ENCODE results near the gene PLLP.

Gene PLLP

DNA sequence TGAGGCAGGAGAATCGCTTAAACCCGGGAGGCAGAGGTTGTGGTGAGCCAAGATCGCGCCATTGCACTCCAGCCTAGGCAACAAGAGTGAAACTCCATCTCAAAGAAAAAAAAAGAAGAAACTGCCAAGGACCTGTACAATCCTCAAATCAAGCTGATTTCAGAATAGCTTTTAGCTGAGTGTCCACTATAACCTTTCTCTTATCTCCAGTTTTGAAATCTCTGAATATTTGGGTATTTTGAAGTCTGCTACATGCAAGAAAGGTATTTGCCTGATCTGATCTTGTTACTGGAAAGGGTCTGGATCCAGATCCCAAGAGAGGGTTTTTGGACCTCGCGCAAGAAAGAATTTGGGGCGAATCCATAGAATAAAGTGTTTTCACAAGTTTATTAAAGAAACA, 58.5 kb downstream of the PLLP start:
- no peak for DNase-seq (ENCODE audit: low read depth)

DNA sequence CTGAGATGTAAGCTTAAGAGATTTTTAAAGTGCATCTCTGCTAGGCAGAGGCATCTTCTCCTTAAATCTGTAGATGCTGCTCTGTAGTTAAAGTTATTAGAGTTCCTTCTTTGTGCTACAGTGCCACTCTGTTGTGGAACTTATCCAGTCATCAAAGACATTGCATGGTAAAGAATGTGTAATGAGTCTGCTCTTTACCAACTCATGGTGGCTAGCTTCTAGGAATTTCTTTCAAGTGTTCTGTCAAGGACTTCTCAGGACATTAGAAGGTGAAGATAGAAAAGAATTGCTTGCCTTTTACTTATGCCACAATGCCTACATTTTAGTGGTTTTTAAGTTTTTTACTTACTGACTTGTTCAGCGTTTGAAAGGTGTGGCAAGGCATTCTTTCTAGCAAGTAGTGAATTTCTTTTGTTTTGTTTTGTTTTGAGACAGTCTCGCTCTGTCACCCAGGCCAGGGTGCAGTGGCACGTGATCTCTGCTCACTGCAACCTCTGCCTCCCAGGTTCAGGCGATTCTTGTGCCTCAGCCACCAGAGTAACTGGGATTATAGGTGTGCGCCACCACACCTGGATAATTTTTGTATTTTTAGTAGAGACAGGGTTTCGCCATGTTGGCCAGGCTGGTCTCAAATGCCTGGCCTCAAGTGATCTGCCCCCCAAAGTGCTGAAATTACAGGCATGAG, 59.7 kb downstream of the PLLP start:
- DNase-seq (ENCODE audit: low read depth), result no peak

DNA sequence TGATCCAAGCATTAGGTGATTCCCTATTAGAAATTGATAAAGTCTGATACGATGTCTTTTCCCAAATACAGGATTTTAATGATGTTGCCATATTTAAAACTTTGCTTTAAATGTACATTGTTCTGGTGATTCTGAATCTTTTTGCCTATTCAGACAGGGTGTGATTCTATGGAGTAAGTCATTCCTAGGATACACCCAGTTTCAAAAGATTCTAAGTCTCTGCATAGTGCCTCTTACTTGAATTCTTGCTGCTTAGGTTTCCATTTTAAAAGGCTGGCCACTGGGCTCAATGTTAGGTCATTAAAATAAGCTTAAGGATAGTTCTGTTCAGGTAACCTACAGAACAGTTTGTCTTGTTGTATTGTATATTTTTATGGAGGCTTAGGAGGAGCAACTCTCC, 61.4 kb downstream of the PLLP start:
- DNase-seq (ENCODE audit: low read depth), result no peak

DNA sequence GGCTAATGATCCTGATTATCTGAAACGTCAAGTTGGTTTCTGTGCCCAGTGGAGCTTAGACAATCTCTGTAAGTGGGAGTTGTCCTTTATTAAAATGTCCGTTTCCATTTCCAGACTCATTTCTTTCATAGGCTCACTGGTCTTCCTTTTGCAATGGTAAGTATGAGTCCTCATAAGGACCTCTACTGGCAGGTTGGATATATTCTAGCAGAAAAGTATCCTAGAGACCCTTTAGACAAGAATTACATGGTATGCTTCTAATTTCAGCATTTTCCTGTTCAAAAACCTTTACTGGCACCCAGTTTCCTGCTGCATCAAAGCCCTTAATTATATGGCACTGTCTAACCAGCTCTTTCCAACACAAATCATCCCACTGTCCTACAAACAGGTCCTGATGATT, 67.5 kb downstream of the PLLP start:
- no peak for DNase-seq (ENCODE audit: low read depth)

DNA sequence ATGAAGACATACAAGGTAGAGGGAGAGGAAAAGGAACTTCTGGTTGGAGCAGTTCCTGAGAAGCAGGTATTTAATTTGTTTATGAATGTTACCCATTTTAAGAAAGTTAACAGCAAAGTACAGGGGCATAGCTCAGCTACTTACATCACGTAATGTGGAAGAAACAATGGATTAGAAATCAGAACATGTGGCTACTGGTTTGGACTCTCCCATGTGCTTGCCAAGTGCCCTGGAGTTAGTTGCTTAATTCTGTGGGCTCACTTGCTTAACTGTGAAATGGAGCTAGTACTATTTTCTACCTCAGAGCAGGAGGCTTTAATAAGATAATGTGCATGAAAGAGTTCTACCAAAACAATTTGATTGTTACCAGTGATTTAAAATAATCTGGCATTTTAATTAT, 71.0 kb downstream of the PLLP start:
- no peak for DNase-seq (ENCODE audit: low read depth)

DNA sequence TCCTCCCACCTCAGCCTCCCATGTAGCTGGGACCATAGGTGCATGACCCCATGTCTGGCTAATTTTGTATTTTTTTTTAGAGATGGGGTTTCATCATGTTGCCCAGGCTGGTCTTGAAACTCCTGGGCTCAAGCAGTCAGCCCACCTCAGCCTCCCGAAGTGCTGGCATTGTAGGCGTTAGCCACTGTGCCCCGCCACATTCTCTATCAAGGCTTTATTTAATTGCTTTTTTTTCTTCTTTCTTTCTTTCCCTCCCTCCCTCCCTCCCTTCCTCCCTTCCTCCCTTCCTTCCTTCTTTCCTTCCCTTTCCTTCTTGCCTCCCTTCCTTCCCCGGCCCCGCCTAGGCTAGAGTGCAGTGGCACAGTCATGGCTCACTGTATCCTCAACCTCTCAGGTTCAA, 74.7 kb downstream of the PLLP start:
- no peak for DNase-seq (ENCODE audit: low read depth)

DNA sequence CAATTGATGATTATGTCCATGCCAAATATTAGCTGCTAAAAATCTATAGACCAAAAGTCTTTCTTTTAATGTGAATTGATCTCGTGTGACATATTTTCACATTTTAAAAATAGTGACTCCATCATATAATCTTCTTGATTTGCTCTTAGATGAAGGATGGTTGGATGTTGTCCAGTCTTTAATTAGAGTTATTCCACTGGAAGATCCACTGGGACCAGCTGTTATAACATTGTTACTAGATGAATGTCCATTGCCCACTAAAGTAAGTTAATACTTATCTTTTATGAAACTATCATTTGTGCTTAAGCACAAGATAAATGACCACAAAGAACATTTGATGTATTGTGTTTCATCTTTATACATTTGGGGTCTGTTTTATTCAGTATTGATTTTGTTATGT, 75.5 kb downstream of the PLLP start:
- DNase-seq (ENCODE audit: low read depth), result no peak

All from fibroblast of the conjunctiva (primary cell).